Measurements from ENCODE around the gene PCBP3.
"Not testable (repeated sequence)": the region's sequence is repeated elsewhere in the genome, so short reads cannot be mapped to it uniquely, and the experiment has no call there.

Gene PCBP3

GRCh38 chr21:45954261-45954660 is 310.7 kb downstream of the PCBP3 start:
- ChIA-PET POLR2A (no interaction called here), CTCF (interaction anchor here (3.4 kb wide), 1 partner anchor 17 kb away, joined by 10 read pairs; no protein-coding TSS in a partner anchor)
- DNase-seq (ENCODE audit: extremely low spot score): no peak
- no peak for TF ChIP-seq CTCF (IDR thresholded peaks at IDR 0.05; ENCODE audit: control extremely low read depth, extremely low read depth, low read depth, missing control alignments)

- ChIA-PET CTCF (interaction anchor here (3.4 kb wide), 1 partner anchor 16 kb away, joined by 10 read pairs; no protein-coding TSS in a partner anchor), POLR2A (no interaction called here)
- no peak for TF ChIP-seq CTCF (IDR thresholded peaks at IDR 0.05; ENCODE audit: control extremely low read depth, extremely low read depth, low read depth, missing control alignments)
- no peak for DNase-seq (ENCODE audit: extremely low spot score)
Measured at GRCh38 chr21:45954921-45955320, 311.4 kb downstream of the PCBP3 start.

GRCh38 chr21:45957551-45957950 is 314.0 kb downstream of the PCBP3 start:
- ChIA-PET CTCF (interaction anchor here (1.2 kb wide), 1 partner anchor 13 kb away, joined by 7 read pairs; no protein-coding TSS in a partner anchor), POLR2A (no interaction called here)
- DNase-seq (ENCODE audit: extremely low spot score): no peak
- no peak for TF ChIP-seq CTCF (IDR thresholded peaks at IDR 0.05; ENCODE audit: control extremely low read depth, extremely low read depth, low read depth, missing control alignments)

GRCh38 chr21:45957981-45958600 is 314.6 kb downstream of the PCBP3 start:
- no peak for TF ChIP-seq CTCF (IDR thresholded peaks at IDR 0.05; ENCODE audit: control extremely low read depth, extremely low read depth, low read depth, missing control alignments)
- ChIA-PET POLR2A (no interaction called here), CTCF (interaction anchor here (1.2 kb wide), 1 partner anchor 12 kb away, joined by 7 read pairs; no protein-coding TSS in a partner anchor)
- no peak for DNase-seq (ENCODE audit: extremely low spot score)

GRCh38 chr21:45959182-45959581 is 315.7 kb downstream of the PCBP3 start:
- CTCF ChIA-PET: interaction anchor here (1.4 to 1.5 kb wide), 2 partner anchors 12 to 14 kb away, joined by 4 to 6 read pairs; no protein-coding TSS in a partner anchor
- TF ChIP-seq CTCF (IDR thresholded peaks at IDR 0.05; ENCODE audit: control extremely low read depth, extremely low read depth, low read depth, missing control alignments): no peak
- DNase-seq (ENCODE audit: extremely low spot score): no peak
- POLR2A ChIA-PET: no interaction called here

GRCh38 chr21:45959779-45960390 is 316.4 kb downstream of the PCBP3 start:
- DNase-seq (ENCODE audit: extremely low spot score): no peak
- TF ChIP-seq CTCF (IDR thresholded peaks at IDR 0.05; ENCODE audit: control extremely low read depth, extremely low read depth, low read depth, missing control alignments): no peak
- CTCF ChIA-PET: interaction anchor here (1.4 to 1.5 kb wide), 2 partner anchors 11 to 13 kb away, joined by 4 to 6 read pairs; no protein-coding TSS in a partner anchor
- POLR2A ChIA-PET: no interaction called here

GRCh38 chr21:45961408-45961807 is 317.9 kb downstream of the PCBP3 start:
- CTCF ChIA-PET; POLR2A ChIA-PET; DNase-seq (ENCODE audit: extremely low spot score): not testable (repeated sequence)
